ENCODE measurements around the gene FAM13A.

DNA sequence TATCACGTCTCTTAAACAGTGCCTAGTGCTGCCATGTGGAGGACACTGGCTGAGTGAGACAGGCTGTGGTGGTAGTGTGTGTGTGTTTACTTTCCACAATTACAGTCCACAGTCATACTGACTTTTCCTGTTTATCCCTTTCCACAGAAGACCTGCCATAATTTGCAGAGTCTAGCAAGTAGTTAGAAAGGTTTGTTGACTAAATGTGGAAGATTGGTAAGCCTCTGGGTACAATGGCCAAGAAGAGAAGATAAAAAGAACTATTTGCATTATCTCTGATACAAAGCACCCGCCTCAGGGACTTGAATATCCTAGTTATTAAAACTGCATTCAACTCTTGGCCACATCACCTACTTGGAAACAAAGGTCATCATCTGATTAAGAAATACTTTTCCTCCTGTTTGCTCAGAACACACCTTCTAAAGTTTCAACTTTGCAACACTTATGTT is 89.1 kb downstream of the FAM13A start:
- TF ChIP-seq FOXA1 (IDR thresholded peaks at IDR 0.05) = no peak
- TF ChIP-seq SUZ12 (IDR thresholded peaks at IDR 0.05) = no peak
- TF ChIP-seq FOXK2 (IDR thresholded peaks at IDR 0.05) = no peak
- no peak for TF ChIP-seq ELF4 (IDR thresholded peaks at IDR 0.05)
- no peak for TF ChIP-seq PKNOX1 (IDR thresholded peaks at IDR 0.05)
- no peak for TF ChIP-seq HDGF (IDR thresholded peaks at IDR 0.05; ENCODE audit: borderline replicate concordance)
- no peak for TF ChIP-seq SP1 (IDR thresholded peaks at IDR 0.05)
- TF ChIP-seq FOXM1 (IDR thresholded peaks at IDR 0.05; ENCODE audit: borderline replicate concordance) = no peak
- no peak for TF ChIP-seq NFRKB (IDR thresholded peaks at IDR 0.05)
- TF ChIP-seq ARNT (IDR thresholded peaks at IDR 0.05) = no peak
- TF ChIP-seq BHLHE40 (IDR thresholded peaks at IDR 0.05; ENCODE audit: borderline replicate concordance) = no peak
- no peak for TF ChIP-seq TARDBP (IDR thresholded peaks at IDR 0.05)

Measured in HEK293T (cell line).